HG03575 (cell line): ENCODE data around the gene XIAP.
A peak's percentile ranks its signal among the peaks of the same experiment; 100 is the strongest.
"Not testable (repeated sequence)": the region's sequence is repeated elsewhere in the genome, so short reads cannot be mapped to it uniquely, and the experiment has no call there.

Experiments used
- ATAC-seq: cut with Tn5 transposase; IDR thresholded peaks from one replicate; pipeline ENCODE4 v1.9.1; 2021; ENCODE audit not compliant: unreplicated experiment, insufficient number of reproducible peaks, low FRiP score; ENCODE audit errors: extremely low read depth

The XIAP gene

GRCh38 chrX:123932055-123932454 lies 72.2 kb downstream of the XIAP start:
- not testable (repeated sequence) for ATAC-seq

- ATAC-seq: no peak
Observed at GRCh38 chrX:123943074-123943473, 83.2 kb downstream of the XIAP start.

- ATAC-seq: no peak
Observed at GRCh38 chrX:123943488-123943887, 83.6 kb downstream of the XIAP start.

DNA sequence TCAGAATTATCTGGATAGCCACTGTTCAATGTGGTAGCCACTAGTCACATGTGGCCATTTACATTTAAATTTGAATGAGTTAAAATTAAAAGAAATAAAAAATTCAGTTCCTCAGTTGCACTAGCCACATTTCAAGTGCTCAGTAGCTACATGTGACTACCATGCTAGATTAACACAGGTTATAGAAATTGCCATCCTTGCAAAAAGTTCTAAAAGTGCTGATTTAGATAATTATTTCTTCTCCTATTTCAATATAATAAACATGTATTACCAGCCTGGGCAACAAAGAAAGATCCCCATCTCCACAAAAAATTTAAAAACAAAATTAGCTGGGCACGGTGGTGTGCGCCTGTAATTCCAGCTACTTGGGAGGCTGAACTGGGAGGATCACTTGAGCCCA lies 90.0 kb downstream of the XIAP start:
- no peak for ATAC-seq

DNA sequence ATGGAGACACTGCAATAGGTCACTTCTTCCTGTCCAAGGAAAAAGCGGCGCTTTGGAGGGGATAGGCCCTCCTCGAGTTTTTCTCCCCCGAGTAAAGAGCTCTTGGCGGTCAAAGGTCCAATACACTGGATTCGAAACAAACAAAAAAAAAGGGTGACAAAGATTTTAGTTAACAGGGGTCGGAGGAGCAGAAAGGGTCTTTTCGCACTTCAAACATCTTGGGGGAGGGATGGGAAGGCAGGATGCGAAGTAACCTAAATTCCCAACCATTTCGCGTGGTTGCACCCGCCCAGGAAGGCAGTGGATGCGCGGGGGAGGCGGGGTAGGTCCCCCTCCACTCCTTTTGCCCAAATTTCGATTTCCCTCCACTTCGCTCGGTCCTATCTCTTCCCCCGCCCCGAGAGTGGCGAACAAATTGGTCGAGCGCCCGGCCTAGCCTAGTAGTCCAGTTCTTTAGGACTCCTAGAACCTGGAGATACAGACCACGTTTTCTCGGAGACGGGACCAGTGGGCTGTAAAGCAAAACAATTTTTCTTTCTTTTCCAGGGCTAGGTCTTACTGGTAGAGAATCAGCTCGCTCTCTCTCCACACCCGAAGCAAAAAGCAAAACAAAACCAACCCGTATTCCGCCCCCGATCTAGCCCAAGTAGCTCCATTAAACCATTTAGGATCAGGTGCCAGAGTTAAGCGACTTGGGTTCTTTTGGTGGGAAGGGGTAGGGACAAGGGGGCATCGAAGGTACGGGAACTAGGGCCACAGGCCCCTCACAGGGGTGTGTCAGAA lies 99.6 kb downstream of the XIAP start:
- no peak for ATAC-seq

DNA sequence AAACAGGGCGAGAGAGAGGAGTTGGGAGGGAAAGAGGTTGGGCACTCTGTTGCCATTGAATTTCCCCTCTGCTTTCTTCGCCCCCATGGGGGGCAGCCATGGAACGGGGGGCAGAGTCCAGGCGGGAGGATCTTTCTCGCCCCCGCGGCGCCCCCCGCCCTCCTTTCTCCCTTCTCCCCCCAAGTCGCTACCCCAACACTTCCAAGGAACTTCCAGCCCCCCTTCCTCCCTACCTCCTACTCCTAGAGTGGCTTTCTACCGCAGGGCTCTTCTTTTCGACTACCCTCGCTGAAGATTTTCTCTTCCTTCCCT lies 101.1 kb downstream of the XIAP start:
- ATAC-seq: no peak

DNA sequence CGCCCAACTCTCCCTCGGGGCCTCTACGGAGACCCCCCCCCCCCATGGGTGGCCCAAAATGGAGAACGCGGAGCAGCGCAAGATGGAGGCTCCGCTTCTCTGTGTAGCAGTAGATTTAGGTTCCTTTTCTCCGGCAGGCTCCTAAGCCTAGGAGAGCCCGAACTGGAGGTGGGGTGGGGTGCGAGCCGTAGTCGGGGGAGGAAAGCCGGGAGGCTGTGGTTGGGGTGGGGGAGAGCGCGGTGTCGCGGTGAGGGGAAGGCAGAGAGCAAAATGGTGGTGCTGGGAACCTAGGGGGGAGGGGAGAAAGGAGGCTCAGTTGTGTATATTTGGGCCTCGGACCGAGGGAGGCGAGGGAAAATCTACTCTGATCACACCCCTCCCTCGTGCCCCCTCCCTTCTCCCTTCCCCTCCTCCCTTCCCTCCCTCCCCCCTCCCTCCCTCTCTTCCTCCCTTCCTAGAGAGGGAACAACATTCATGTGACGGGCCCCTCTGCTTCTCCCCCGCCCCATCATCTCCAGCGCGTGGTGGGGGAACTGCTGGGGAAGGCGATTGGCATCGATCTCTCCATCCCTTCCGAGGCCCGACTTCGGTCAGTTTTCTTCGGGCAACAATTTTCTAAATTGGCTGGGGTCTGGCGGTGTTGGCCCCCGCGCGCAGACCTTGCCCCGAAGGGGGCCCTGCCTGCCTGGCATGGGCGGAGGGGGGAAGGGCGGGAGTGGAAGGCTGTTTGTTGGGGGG lies 101.6 kb downstream of the XIAP start, which contains the start of gene STAG2:
TSS of gene STAG2 (plus strand) at position 439 of the 738 bp plus-strand sequence. CDS start 60,922 bp downstream, outside the sequence.
- no peak for ATAC-seq

- ATAC-seq: no peak
Observed at GRCh38 chrX:123962006-123962467, 102.2 kb downstream of the XIAP start.

DNA sequence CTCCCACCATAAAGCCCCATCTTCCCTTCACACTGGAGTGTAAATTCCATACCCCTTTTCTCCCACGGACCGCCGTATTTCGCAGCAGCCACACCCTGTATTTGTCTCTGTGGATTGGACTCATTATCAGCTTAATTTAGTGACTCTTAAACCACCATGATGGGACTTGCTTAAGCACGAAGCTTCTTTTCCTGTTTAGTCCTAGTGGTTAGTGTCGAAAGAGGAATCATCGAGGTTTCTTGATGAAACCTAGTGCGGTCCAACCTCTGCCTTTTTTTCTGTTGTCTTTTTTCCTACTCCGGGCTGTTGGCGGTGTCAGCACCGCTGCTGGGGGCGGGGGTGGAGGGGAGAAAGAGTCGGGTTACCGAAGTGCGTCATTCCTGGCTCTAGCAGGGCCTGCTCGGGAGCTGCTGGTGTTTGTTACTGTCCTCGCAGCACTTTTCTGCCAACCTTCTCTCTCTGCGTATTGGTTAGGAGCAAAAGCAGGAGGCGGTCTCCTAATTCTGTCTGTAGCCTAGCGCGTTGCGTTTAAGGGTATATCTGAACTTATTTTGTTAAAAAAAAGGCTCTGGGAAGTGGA lies 103.0 kb downstream of the XIAP start:
- ATAC-seq: peak; percentile 46
